ENCODE measurements around the gene PDE2A. TPM values are rescaled to one million over a fixed set of nuclear protein-coding genes. Genes with fewer than 3 reads are reported as not detected.

PDE2A gene
- 1 to 10 TPM in 1 of 2 donors, under 1 TPM in 1; 0.77 to 1.7 TPM for total RNA-seq

DNA sequence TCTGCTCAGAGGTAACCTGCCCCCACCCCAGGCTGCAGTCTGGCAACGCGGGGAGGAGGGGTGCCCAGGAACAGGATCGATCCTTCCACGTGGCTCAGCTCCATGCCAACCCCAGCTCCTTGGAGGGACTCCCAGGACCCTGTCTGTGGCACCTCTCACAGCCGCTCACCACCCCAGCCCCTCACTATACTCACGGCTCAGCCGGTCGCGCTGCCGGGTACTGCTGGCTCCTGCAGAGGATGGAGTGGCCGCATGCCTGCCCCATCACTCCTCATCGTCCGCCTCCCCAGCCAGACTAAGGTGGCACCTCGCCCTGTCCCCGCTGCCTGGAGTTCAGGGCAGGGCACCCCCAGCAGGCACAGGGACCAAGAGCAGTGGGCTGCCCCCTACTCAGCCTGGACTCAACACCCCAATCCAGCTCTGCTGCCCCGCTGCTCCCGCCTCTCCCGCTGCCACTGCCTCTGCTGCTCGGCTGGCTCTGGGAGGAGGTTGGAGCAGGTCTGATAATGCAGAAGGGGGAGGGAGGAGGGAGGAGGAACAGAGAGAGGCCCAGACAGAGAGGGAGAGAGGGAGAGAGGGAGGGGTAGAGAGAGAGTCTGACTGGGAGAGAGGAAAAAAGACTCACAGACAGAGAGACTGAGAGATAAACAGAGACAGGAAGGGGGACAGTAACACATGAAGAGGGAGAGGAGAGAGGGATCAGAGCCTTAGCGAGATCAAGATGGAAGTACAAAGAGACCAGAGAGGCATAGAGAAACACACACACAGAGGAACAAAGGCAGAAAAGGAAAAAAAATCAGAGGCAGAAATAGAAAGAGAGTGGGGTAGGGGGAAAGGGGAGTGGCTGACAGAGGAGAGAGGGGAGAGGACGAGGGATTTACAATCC is at the start of gene PDE2A:
PDE2A (minus strand) TSS at position 480 of the 886 bp plus-strand sequence; CDS start at position 265, 215 bp downstream.
- no peaks in the 10 kb centered on the region for H3K9me3 Mint-ChIP-seq
- H3K27ac Mint-ChIP-seq: no peak within 1 kb of the TSS
- H3K27me3 Mint-ChIP-seq (ENCODE audit: low read depth): peaks cover 75% of the 10 kb centered on the region
- no peak for DNase-seq
- H3K4me1 Mint-ChIP-seq (ENCODE audit: low read depth): peaks cover 6% of the 10 kb centered on the region
- peak in 1 of 2 donors; percentile 7 for ATAC-seq (replicated peaks in 1 of 2)
- no peaks in the 10 kb centered on the region for H3K36me3 Mint-ChIP-seq (ENCODE audit: insufficient read depth in 2 of 2)
- no peak within 1 kb of the TSS for H3K4me3 Mint-ChIP-seq

DNA sequence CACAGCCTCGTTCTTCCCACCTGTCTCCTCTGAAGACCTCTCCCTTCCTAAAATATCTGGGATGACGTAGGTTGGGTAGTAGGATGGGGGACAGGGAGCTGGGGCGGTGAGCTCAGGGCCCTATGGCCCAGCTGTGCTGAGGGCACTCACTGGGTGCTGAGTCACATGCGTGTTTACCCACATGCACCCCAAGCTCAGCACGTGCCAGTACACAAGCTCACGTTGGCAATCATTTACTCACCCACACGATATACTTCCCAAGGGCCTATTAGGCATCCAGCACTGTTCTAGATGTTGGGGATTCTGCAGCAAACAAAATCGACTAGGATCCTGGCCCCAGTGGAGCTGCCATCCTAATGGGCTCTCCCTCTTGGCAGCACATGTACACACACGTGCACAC is 49.3 kb upstream of the PDE2A start:
- DNase-seq: no peak
- Mint-ChIP-seq H3K4me3 (peak overlapping the region in 1 of 2 donors; percentile 15), H3K4me1 (ENCODE audit: low read depth) (peaks cover 63% of the 10 kb centered on the region), H3K27me3 (ENCODE audit: low read depth) (no peaks in the 10 kb centered on the region), H3K9me3 (no peaks in the 10 kb centered on the region), H3K36me3 (ENCODE audit: insufficient read depth in 2 of 2) (peaks cover 2% of the 10 kb centered on the region in 2 donors), H3K27ac (no peak overlapping the region)
- ATAC-seq (replicated peaks in 1 of 2): no peak

DNA sequence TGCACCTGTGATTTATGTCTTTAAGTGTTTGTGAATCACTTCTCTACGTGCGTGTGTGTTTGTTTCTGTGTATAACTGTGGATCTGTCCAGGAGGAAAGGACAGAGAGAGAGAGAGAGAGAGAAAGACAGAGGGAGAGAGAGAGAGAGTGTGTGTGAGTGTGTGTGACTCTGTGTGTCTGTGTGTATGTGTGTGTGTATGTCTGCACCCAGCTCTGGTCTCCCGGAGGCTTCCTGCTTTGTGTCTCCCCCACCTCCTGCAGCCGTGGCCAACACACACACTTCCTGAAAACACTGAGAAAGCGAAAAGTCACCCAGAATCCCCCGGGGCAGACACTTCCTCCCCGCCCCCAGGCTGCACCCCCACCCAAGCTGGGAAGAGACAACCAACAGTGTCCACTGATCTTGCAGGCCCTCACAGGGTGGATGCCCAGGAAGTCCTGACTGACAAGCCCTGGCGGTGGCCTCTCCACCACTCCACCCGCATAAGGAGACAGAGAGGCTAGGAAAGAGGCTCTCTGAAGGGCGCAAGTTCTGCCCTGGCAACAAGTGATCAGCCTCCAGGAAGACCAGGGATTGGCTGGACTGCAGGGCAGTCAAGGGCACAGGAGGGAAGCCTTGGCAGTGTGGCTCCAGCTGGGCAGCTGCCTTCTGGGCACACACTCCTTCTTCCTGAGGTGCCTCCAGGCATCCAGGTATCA is 48.0 kb upstream of the PDE2A start:
- peaks cover 67% of the 10 kb centered on the region for H3K4me1 Mint-ChIP-seq (ENCODE audit: low read depth)
- ATAC-seq (replicated peaks in 1 of 2): peak; percentile 94
- no peaks in the 10 kb centered on the region for H3K9me3 Mint-ChIP-seq
- peak overlapping the region; percentile 90 to 92 for H3K4me3 Mint-ChIP-seq
- H3K27me3 Mint-ChIP-seq (ENCODE audit: low read depth): no peaks in the 10 kb centered on the region
- DNase-seq: peak; percentile 84 to 87
- peaks cover 2% of the 10 kb centered on the region in 2 donors for H3K36me3 Mint-ChIP-seq (ENCODE audit: insufficient read depth in 2 of 2)
- peak overlapping the region; percentile 80 for H3K27ac Mint-ChIP-seq

DNA sequence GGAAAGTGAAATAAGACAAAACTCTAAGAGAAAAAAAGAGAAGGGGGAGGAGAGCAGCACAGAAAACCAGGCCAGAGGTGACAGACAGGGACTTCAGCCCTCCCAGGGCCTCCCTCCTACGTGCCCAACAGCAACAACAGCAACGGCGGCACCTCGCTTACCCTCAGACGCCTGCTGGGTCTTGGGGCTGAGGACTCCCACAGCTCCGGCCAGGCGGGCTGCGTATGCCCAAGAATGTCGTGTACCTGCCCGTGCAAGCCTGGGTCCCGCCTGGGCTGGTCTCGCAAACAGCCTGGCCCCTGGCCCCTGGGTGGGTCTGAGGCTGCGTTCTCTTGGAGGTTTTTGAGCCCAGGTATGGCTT is 47.4 kb upstream of the PDE2A start:
- H3K9me3 Mint-ChIP-seq: no peaks in the 10 kb centered on the region
- peaks cover 2% of the 10 kb centered on the region in 2 donors for H3K36me3 Mint-ChIP-seq (ENCODE audit: insufficient read depth in 2 of 2)
- ATAC-seq (replicated peaks in 1 of 2) (peak; percentile 29 to 32), DNase-seq (peak; percentile 37 to 43)
- H3K4me3 Mint-ChIP-seq: peak overlapping the region; percentile 90 to 92
- no peaks in the 10 kb centered on the region for H3K27me3 Mint-ChIP-seq (ENCODE audit: low read depth)
- H3K27ac Mint-ChIP-seq: peak overlapping the region; percentile 80
- peaks cover 67% of the 10 kb centered on the region for H3K4me1 Mint-ChIP-seq (ENCODE audit: low read depth)

GRCh38 chr11:72721276-72721675 is 47.1 kb upstream of the PDE2A start:
- peaks cover 2% of the 10 kb centered on the region in 2 donors for H3K36me3 Mint-ChIP-seq (ENCODE audit: insufficient read depth in 2 of 2)
- no peaks in the 10 kb centered on the region for H3K27me3 Mint-ChIP-seq (ENCODE audit: low read depth)
- H3K4me1 Mint-ChIP-seq (ENCODE audit: low read depth): peaks cover 69% of the 10 kb centered on the region
- ATAC-seq (replicated peaks in 1 of 2): no peak
- peak overlapping the region; percentile 80 for H3K27ac Mint-ChIP-seq
- H3K9me3 Mint-ChIP-seq: no peaks in the 10 kb centered on the region
- peak overlapping the region; percentile 90 to 92 for H3K4me3 Mint-ChIP-seq
- DNase-seq: no peak

DNA sequence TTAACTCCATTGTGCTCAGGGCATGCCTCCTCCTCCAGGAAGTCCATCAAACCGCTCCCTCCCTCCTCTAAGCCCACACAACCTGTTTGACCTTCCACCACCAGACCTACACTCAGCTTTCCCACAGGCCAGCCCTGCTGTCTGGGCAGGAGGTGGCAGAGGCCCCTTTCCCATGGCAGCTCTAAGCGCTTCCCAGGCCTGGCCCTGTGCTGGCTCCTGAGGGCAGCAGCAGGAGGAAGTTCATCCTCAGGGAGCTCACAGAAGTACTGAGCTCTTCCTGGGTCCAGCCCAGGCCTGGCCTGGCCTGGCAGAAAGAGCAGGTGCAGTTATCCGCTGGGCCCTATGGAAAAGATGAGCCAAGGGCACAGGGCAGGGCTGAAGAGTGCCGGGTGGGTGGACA is 46.6 kb upstream of the PDE2A start:
- peaks cover 2% of the 10 kb centered on the region in 2 donors for H3K36me3 Mint-ChIP-seq (ENCODE audit: insufficient read depth in 2 of 2)
- H3K4me3 Mint-ChIP-seq: peak overlapping the region; percentile 90 to 92
- ATAC-seq (replicated peaks in 1 of 2): no peak
- no peaks in the 10 kb centered on the region for H3K27me3 Mint-ChIP-seq (ENCODE audit: low read depth)
- DNase-seq: no peak
- H3K9me3 Mint-ChIP-seq: no peaks in the 10 kb centered on the region
- peak overlapping the region; percentile 80 for H3K27ac Mint-ChIP-seq
- H3K4me1 Mint-ChIP-seq (ENCODE audit: low read depth): peaks cover 72% of the 10 kb centered on the region

GRCh38 chr11:72720047-72720446 is 45.8 kb upstream of the PDE2A start:
- H3K4me3 Mint-ChIP-seq: peak overlapping the region; percentile 90 to 92

DNA sequence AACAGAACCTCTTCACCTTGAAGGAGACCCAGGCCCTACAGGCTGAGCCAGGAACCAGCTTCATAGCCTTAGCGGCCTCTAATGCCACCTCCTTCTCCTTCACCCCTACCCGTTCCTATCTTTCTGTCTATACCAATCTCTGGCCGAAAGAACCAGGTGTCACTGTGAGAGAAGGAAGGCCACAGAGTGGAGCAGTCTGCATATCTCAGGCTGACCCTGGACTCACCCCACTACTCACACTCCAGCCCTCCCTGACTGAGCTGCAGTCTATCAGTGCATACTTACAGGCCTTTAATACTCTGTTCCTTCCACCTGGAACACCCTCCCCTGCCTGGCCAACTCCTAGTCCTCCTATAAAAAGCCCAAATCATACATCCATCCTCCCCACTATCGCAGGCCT is 45.3 kb upstream of the PDE2A start:
- ATAC-seq (replicated peaks in 1 of 2) (no peak), DNase-seq (no peak)
- Mint-ChIP-seq H3K9me3 (no peaks in the 10 kb centered on the region), H3K27ac (peak overlapping the region; percentile 80), H3K36me3 (ENCODE audit: insufficient read depth in 2 of 2) (peaks cover 2% of the 10 kb centered on the region in 2 donors), H3K4me3 (peak overlapping the region; percentile 90 to 92), H3K27me3 (ENCODE audit: low read depth) (no peaks in the 10 kb centered on the region), H3K4me1 (ENCODE audit: low read depth) (peaks cover 63% of the 10 kb centered on the region)

More at GRCh38 chr11:72720047-72720446, 45.8 kb upstream of the PDE2A start:
- Mint-ChIP-seq H3K4me1 (ENCODE audit: low read depth) (peaks cover 68% of the 10 kb centered on the region), H3K9me3 (no peaks in the 10 kb centered on the region), H3K27me3 (ENCODE audit: low read depth) (no peaks in the 10 kb centered on the region), H3K27ac (peak overlapping the region; percentile 80), H3K36me3 (ENCODE audit: insufficient read depth in 2 of 2) (peaks cover 2% of the 10 kb centered on the region in 2 donors)
- ATAC-seq (replicated peaks in 1 of 2): no peak
- no peak for DNase-seq

DNA sequence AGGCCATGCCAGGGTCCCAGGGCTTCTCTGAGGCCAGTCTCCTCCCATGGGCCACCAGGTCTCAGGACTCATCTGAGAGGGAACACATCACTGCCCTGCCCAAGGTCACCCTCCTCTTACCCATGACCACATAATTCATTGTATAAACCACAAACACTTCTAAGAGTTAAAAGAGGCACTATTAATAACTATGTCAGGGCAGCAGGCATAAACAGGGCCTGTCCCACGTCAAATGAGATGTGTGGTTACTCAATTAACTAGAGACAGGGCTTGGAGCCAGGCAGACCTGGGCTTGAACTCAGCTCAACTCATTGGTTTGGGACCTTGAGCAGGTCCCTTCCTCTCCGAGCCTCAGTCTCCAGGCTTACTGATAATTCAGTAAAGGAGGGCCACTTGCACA is 44.9 kb upstream of the PDE2A start:
- no peak for DNase-seq
- H3K4me3 Mint-ChIP-seq: peak overlapping the region; percentile 90 to 92
- no peaks in the 10 kb centered on the region for H3K9me3 Mint-ChIP-seq
- no peaks in the 10 kb centered on the region for H3K27me3 Mint-ChIP-seq (ENCODE audit: low read depth)
- peak overlapping the region; percentile 80 for H3K27ac Mint-ChIP-seq
- H3K36me3 Mint-ChIP-seq (ENCODE audit: insufficient read depth in 2 of 2): peaks cover 2% of the 10 kb centered on the region in 2 donors
- H3K4me1 Mint-ChIP-seq (ENCODE audit: low read depth): peaks cover 62% of the 10 kb centered on the region
- ATAC-seq (replicated peaks in 1 of 2): no peak

GRCh38 chr11:72718101-72718501 is 43.9 kb upstream of the PDE2A start:
- H3K4me3 Mint-ChIP-seq: no peak overlapping the region
- no peak overlapping the region for H3K27ac Mint-ChIP-seq
- no peaks in the 10 kb centered on the region for H3K9me3 Mint-ChIP-seq
- peaks cover 2% of the 10 kb centered on the region in 2 donors for H3K36me3 Mint-ChIP-seq (ENCODE audit: insufficient read depth in 2 of 2)
- H3K4me1 Mint-ChIP-seq (ENCODE audit: low read depth): peaks cover 56% of the 10 kb centered on the region
- DNase-seq (no peak), ATAC-seq (replicated peaks in 1 of 2) (no peak)
- no peaks in the 10 kb centered on the region for H3K27me3 Mint-ChIP-seq (ENCODE audit: low read depth)

DNA sequence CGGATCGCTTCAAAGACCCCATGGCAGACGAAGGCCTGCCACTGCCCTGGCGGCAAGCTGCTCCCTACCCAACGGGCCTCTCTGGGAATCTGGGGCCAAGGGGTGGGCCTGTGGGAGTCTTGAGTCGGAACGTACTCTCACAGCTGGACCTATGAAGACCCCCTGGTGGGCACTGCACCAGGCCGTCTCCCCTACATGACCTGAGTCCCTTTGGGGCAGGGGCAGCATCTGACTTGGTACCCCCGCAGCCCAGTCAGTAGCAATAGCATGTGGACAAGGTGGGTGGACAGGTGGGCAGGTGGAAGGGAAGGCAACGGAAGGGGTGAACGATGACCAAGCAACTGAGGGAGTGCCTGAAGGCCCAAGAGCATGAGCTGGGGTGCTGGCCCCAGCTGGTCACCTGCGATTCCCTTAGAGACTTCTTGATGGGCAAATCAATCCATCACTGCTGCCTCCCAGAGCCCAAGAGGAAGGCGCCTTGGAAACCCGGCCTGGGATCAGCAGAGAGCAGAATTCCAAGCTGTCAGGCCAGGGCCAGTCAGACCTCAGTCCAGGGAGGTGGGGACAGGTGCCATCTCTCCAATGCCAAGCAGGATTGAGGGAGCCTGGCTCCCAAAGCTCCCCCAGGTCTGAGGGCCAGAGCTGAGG is 42.7 kb upstream of the PDE2A start:
- Mint-ChIP-seq H3K27ac (no peak overlapping the region), H3K4me3 (no peak overlapping the region), H3K4me1 (ENCODE audit: low read depth) (peaks cover 47% of the 10 kb centered on the region), H3K9me3 (no peaks in the 10 kb centered on the region), H3K36me3 (ENCODE audit: insufficient read depth in 2 of 2) (peaks cover 2% of the 10 kb centered on the region in 2 donors), H3K27me3 (ENCODE audit: low read depth) (no peaks in the 10 kb centered on the region)
- ATAC-seq (replicated peaks in 1 of 2) (no peak), DNase-seq (no peak)

GRCh38 chr11:72716290-72716689 is 42.1 kb upstream of the PDE2A start:
- H3K9me3 Mint-ChIP-seq: no peaks in the 10 kb centered on the region
- DNase-seq: no peak
- H3K27me3 Mint-ChIP-seq (ENCODE audit: low read depth): no peaks in the 10 kb centered on the region
- H3K27ac Mint-ChIP-seq: no peak overlapping the region
- H3K4me1 Mint-ChIP-seq (ENCODE audit: low read depth): peaks cover 42% of the 10 kb centered on the region
- no peak for ATAC-seq (replicated peaks in 1 of 2)
- peaks cover 0 to 2% of the 10 kb centered on the region in 2 donors for H3K36me3 Mint-ChIP-seq (ENCODE audit: insufficient read depth in 2 of 2)
- H3K4me3 Mint-ChIP-seq: no peak overlapping the region

GRCh38 chr11:72712841-72713240 is 38.6 kb upstream of the PDE2A start:
- no peaks in the 10 kb centered on the region for H3K27me3 Mint-ChIP-seq (ENCODE audit: low read depth)
- peaks cover 10% of the 10 kb centered on the region for H3K4me1 Mint-ChIP-seq (ENCODE audit: low read depth)
- peaks cover 0 to 5% of the 10 kb centered on the region in 2 donors for H3K36me3 Mint-ChIP-seq (ENCODE audit: insufficient read depth in 2 of 2)
- DNase-seq: no peak
- H3K4me3 Mint-ChIP-seq: no peak overlapping the region
- ATAC-seq (replicated peaks in 1 of 2): no peak
- H3K27ac Mint-ChIP-seq: no peak overlapping the region
- H3K9me3 Mint-ChIP-seq: no peaks in the 10 kb centered on the region
